ENCODE results near the gene SYTL3.

- TF ChIP-seq POLR2A (IDR thresholded peaks at IDR 0.05) (no peak), CTCF (IDR thresholded peaks at IDR 0.05) (no peak)
These were observed 34.5 kb downstream of the SYTL3 start for GRCh38 chr6:158684311-158684710.
